Measurements from ENCODE around the gene PKD2L1. TPM values are rescaled to one million over a fixed set of nuclear protein-coding genes. Genes with fewer than 3 reads are reported as not detected.

PKD2L1 gene
- total RNA-seq, 1 donor from 2014 or later, result not detected

DNA sequence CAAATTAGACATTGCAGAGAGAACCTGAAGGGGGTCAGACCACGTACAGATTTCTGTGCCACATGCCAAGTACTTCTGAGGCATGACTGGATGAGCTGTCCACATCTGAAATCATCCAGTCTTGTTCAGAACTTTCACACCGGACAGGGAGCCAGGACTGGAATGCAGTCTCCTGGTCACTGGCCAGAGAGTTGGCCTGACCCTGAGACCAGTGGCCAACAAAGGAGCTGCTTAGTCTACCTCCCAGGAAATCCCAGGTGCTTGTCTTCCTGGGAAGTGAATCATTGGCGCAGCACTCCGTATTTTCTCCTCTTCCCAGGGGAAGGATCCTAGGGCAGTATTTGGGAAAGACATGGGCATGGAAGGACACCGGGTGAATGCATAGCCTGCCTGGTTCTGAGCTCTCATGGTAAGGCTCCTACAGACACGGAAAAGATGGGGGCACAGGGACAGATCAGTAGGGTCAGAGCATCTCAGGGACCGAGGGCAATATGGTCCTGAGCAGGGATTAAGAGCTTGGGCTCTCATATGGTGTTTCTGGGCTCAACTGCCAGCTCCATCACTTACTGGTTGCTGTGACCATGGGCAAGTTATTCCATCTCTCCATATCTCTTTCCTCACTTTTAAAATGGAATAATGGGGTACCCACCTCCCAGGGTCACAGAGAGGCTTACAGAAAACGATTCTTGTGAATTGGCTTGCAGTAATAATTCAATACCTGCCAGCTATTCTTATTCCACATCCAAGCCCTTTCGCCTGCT lies 15.7 kb upstream of the PKD2L1 start:
- Histone ChIP-seq H3K79me2 (ENCODE audit: insufficient read depth, low read length) (peaks cover 41% of the 10 kb centered on the region), H2AFZ (ENCODE audit: low read depth, low read length) (no peak overlapping the region), H3K27me3 (ENCODE audit: insufficient read depth, low read length) (no peaks in the 10 kb centered on the region), H3K4me1 (ENCODE audit: insufficient read depth, low read length) (peaks cover 38% of the 10 kb centered on the region), H4K20me1 (ENCODE audit: insufficient read depth, low read length) (peaks cover 35% of the 10 kb centered on the region), H3K4me2 (ENCODE audit: low read length) (peak overlapping the region; percentile 85), H3K9ac (ENCODE audit: low read length) (peak overlapping the region; percentile 91), H3K36me3 (ENCODE audit: insufficient read depth, low read length) (peaks cover 17% of the 10 kb centered on the region), H3K27ac (ENCODE audit: low read depth, low read length) (peak overlapping the region; percentile 64), H3K9me3 (ENCODE audit: insufficient read depth, low read depth, low read length) (no peaks in the 10 kb centered on the region), H3K4me3 (ENCODE audit: insufficient read depth, low read depth, low read length) (peak overlapping the region; percentile 97)
- DNase-seq (ENCODE audit: low read depth) (peak; percentile 77), FAIRE-seq (no peak)
- TF ChIP-seq, protein P1, sequence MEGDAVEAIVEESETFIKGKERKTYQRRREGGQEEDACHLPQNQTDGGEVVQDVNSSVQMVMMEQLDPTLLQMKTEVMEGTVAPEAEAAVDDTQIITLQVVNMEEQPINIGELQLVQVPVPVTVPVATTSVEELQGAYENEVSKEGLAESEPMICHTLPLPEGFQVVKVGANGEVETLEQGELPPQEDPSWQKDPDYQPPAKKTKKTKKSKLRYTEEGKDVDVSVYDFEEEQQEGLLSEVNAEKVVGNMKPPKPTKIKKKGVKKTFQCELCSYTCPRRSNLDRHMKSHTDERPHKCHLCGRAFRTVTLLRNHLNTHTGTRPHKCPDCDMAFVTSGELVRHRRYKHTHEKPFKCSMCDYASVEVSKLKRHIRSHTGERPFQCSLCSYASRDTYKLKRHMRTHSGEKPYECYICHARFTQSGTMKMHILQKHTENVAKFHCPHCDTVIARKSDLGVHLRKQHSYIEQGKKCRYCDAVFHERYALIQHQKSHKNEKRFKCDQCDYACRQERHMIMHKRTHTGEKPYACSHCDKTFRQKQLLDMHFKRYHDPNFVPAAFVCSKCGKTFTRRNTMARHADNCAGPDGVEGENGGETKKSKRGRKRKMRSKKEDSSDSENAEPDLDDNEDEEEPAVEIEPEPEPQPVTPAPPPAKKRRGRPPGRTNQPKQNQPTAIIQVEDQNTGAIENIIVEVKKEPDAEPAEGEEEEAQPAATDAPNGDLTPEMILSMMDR (IDR thresholded peaks at IDR 0.05; ENCODE audit: insufficient read depth, low read depth, low read length), result no peak
- TF ChIP-seq EZH2 (IDR thresholded peaks at IDR 0.05; ENCODE audit: insufficient read depth, low read length), result no peak
- Mint-ChIP-seq H3K9me3 (ENCODE audit: unreplicated experiment) (no peaks in the 10 kb centered on the region), H3K36me3 (ENCODE audit: low read depth, unreplicated experiment) (peaks cover 21% of the 10 kb centered on the region), H3K4me3 (ENCODE audit: unreplicated experiment) (peak overlapping the region; percentile 79), H3K4me1 (ENCODE audit: low read depth, unreplicated experiment) (peaks cover 41% of the 10 kb centered on the region), H3K27ac (ENCODE audit: unreplicated experiment) (peak overlapping the region; percentile 44), H3K27me3 (ENCODE audit: low read depth, unreplicated experiment) (no peaks in the 10 kb centered on the region)

DNA sequence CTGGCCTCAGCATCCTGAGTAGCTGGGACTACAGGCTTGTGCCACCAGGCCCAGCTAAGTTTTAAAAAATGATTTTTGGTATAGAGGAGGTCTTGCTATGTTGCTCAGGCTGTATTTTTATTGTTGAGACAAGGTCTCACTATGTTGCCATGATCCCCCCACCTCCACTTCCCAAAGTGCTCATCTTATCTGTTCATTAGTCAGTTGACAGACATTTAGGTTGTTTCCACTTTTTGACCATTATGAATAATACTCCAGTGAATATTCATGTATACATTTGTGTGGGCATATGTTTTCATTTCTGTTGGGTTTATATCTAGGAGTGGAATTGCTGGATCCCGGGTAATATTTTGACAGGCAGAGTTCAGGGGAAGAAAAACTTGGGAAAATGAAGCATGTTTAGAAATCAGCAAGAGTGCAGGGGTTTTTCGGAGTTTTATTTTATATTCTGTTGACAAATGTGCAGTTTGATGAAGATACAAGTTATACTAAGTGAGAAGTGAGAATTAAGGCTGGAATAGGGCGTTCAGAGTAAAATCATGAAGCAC lies 14.3 kb upstream of the PKD2L1 start:
- TF ChIP-seq, protein P1 (IDR thresholded peaks at IDR 0.05; ENCODE audit: insufficient read depth, low read depth, low read length), result no peak
- TF ChIP-seq EZH2 (IDR thresholded peaks at IDR 0.05; ENCODE audit: insufficient read depth, low read length), result no peak
- Mint-ChIP-seq H3K4me1 (ENCODE audit: low read depth, unreplicated experiment) (peaks cover 28% of the 10 kb centered on the region), H3K27me3 (ENCODE audit: low read depth, unreplicated experiment) (peaks cover 5% of the 10 kb centered on the region), H3K9me3 (ENCODE audit: unreplicated experiment) (no peaks in the 10 kb centered on the region), H3K4me3 (ENCODE audit: unreplicated experiment) (no peak overlapping the region), H3K36me3 (ENCODE audit: low read depth, unreplicated experiment) (peaks cover 9% of the 10 kb centered on the region), H3K27ac (ENCODE audit: unreplicated experiment) (no peak overlapping the region)
- Histone ChIP-seq H2AFZ (ENCODE audit: low read depth, low read length) (no peak overlapping the region), H3K9ac (ENCODE audit: low read length) (no peak overlapping the region), H3K4me3 (ENCODE audit: insufficient read depth, low read depth, low read length) (no peak overlapping the region), H4K20me1 (ENCODE audit: insufficient read depth, low read length) (peaks cover 21% of the 10 kb centered on the region), H3K4me1 (ENCODE audit: insufficient read depth, low read length) (peaks cover 24% of the 10 kb centered on the region), H3K9me3 (ENCODE audit: insufficient read depth, low read depth, low read length) (no peaks in the 10 kb centered on the region), H3K27ac (ENCODE audit: low read depth, low read length) (no peak overlapping the region), H3K27me3 (ENCODE audit: insufficient read depth, low read length) (no peaks in the 10 kb centered on the region), H3K36me3 (ENCODE audit: insufficient read depth, low read length) (peaks cover 2% of the 10 kb centered on the region), H3K4me2 (ENCODE audit: low read length) (no peak overlapping the region), H3K79me2 (ENCODE audit: insufficient read depth, low read length) (peaks cover 27% of the 10 kb centered on the region)
- DNase-seq (ENCODE audit: low read depth) (no peak), FAIRE-seq (no peak)

DNA sequence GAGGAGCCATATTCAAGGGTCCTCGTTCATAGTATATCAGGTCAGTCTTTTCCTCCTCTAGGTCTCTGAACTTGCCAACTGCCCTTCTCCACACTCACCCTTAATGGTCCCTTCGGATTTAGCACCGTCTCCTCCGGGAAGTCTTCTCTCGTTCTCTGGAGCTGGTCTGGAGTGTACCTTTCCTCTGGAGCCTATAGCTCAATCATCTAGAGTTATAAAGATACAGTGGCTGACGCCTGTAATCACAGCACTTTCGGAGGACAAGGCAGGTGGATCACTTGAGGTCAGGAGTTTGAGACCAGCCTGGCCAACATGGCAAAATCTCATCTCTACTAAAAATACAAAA lies 12.6 kb upstream of the PKD2L1 start:
- no peak overlapping the region for H3K4me2 ChIP-seq (ENCODE audit: low read length)
- peaks cover 13% of the 10 kb centered on the region for H3K4me1 ChIP-seq (ENCODE audit: insufficient read depth, low read length)
- H4K20me1 ChIP-seq (ENCODE audit: insufficient read depth, low read length), result peaks cover 3% of the 10 kb centered on the region
- no peak for DNase-seq (ENCODE audit: low read depth)
- no peak overlapping the region for H3K9ac ChIP-seq (ENCODE audit: low read length)
- H3K4me3 Mint-ChIP-seq (ENCODE audit: unreplicated experiment), result no peak overlapping the region
- peaks cover 18% of the 10 kb centered on the region for H3K4me1 Mint-ChIP-seq (ENCODE audit: low read depth, unreplicated experiment)
- no peak overlapping the region for H3K4me3 ChIP-seq (ENCODE audit: insufficient read depth, low read depth, low read length)
- no peaks in the 10 kb centered on the region for H3K9me3 Mint-ChIP-seq (ENCODE audit: unreplicated experiment)
- H3K79me2 ChIP-seq (ENCODE audit: insufficient read depth, low read length), result peaks cover 9% of the 10 kb centered on the region
- H3K36me3 Mint-ChIP-seq (ENCODE audit: low read depth, unreplicated experiment), result no peaks in the 10 kb centered on the region
- H2AFZ ChIP-seq (ENCODE audit: low read depth, low read length), result peak overlapping the region; percentile 35
- no peaks in the 10 kb centered on the region for H3K36me3 ChIP-seq (ENCODE audit: insufficient read depth, low read length)
- no peak overlapping the region for H3K27ac ChIP-seq (ENCODE audit: low read depth, low read length)
- no peaks in the 10 kb centered on the region for H3K27me3 ChIP-seq (ENCODE audit: insufficient read depth, low read length)
- no peaks in the 10 kb centered on the region for H3K9me3 ChIP-seq (ENCODE audit: insufficient read depth, low read depth, low read length)
- no peak for FAIRE-seq
- peaks cover 8% of the 10 kb centered on the region for H3K27me3 Mint-ChIP-seq (ENCODE audit: low read depth, unreplicated experiment)
- H3K27ac Mint-ChIP-seq (ENCODE audit: unreplicated experiment), result no peak overlapping the region
- TF ChIP-seq, protein P1 (IDR thresholded peaks at IDR 0.05; ENCODE audit: insufficient read depth, low read depth, low read length), result no peak
- TF ChIP-seq EZH2 (IDR thresholded peaks at IDR 0.05; ENCODE audit: insufficient read depth, low read length), result no peak

Measured in astrocyte (in vitro differentiated cells and primary cell).